CD8-positive, alpha-beta memory T cell (primary cell): ENCODE data around the gene PGAP2. TPM values are rescaled to one million over a fixed set of nuclear protein-coding genes. Genes with fewer than 3 reads are reported as not detected.

Experiments
- CTCF ChIA-PET: fragments of 350-600 bp; sonication (Branson Sonifier 250); formaldehyde crosslinking; loops from one replicate; lab custom pipeline; 2021; ENCODE audit warnings: antibody characterized with exemption; lab: Charles Lee
- POLR2A ChIA-PET: fragments of 350-600 bp; sonication (Branson Sonifier 250); formaldehyde crosslinking; loops from one replicate; lab custom pipeline; 2021; ENCODE audit warnings: antibody characterized with exemption; lab: Charles Lee
- DNase-seq, 5 donors: peaks; one replicate each; pipeline versions ENCODE4 v3.0.0 to v3.0.0-alpha.2; 2020 to 2022; ENCODE audit warnings: mixed read lengths in 1 of 5
- H3K27ac ChIP-seq: one replicate; pipeline ENCODE4 v1.7.0; 2013; ENCODE audit warnings: low read depth, mild to moderate bottlenecking, low read length, moderate library complexity
- H3K27me3 ChIP-seq: 2 replicates; pipeline ENCODE4 v1.7.0; 2013; ENCODE audit warnings: low read length, mild to moderate bottlenecking; ENCODE audit not compliant: insufficient read depth, poor library complexity, severe bottlenecking
- H3K36me3 ChIP-seq: 2 replicates; pipeline ENCODE4 v1.7.0; 2013; ENCODE audit warnings: mild to moderate bottlenecking, low read length, moderate library complexity; ENCODE audit not compliant: insufficient read depth
- H3K4me1 ChIP-seq: 2 replicates; pipeline ENCODE4 v1.7.0; 2013; ENCODE audit warnings: mild to moderate bottlenecking, low read length, moderate library complexity; ENCODE audit not compliant: insufficient read depth
- H3K4me3 ChIP-seq: 2 replicates; pipeline ENCODE4 v1.7.0; 2013; ENCODE audit warnings: mild to moderate bottlenecking, low read length
- H3K9me3 ChIP-seq: 2 replicates; pipeline ENCODE4 v1.7.0; 2013; ENCODE audit warnings: mild to moderate bottlenecking, low read length
- H3K27ac Mint-ChIP-seq, 8 donors: one replicate each; pipeline ENCODE4 v1.8.0; 2020 to 2021; ENCODE audit warnings: mixed read lengths in 8 of 8, mild to moderate bottlenecking in 6 of 8, inconsistent platforms in 3 of 8, moderate library complexity in 3 of 8
- H3K27me3 Mint-ChIP-seq, 2 donors: one replicate each; pipeline ENCODE4 v1.8.0; 2020 to 2021; ENCODE audit warnings: mixed read lengths in 2 of 2, mild to moderate bottlenecking in 1 of 2, moderate library complexity in 1 of 2
- H3K36me3 Mint-ChIP-seq, 3 donors: one replicate each; pipeline ENCODE4 v1.8.0; 2020 to 2021; ENCODE audit warnings: mixed read lengths in 3 of 3, inconsistent platforms in 1 of 3, mild to moderate bottlenecking in 1 of 3
- H3K4me1 Mint-ChIP-seq, 3 donors: one replicate each; pipeline ENCODE4 v1.8.0; 2020 to 2021; ENCODE audit warnings: mixed read lengths in 3 of 3, inconsistent platforms in 1 of 3, mild to moderate bottlenecking in 1 of 3
- H3K4me3 Mint-ChIP-seq, 7 donors: one replicate each; pipeline ENCODE4 v1.8.0; 2020 to 2021; ENCODE audit warnings: mixed read lengths in 7 of 7, mild to moderate bottlenecking in 6 of 7, moderate library complexity in 4 of 7, inconsistent platforms in 2 of 7
- H3K9me3 Mint-ChIP-seq, 5 donors: one replicate each; pipeline ENCODE4 v1.8.0; 2020 to 2022; ENCODE audit warnings: mixed read lengths in 5 of 5, mild to moderate bottlenecking in 3 of 5, moderate library complexity in 2 of 5, inconsistent platforms in 1 of 5
- polyA plus RNA-seq: library from polyadenylated mRNA; unstranded; fragments of 300-500 nt; fragmentation: Illumina TruSeq; gene quantifications from one replicate; pipeline ENCODE4 v1.2.3, GENCODE V29; 2021
- total RNA-seq, 2 experiments: library from RNA; stranded (reverse); gene quantifications; one replicate each; pipeline ENCODE4 v1.2.3, GENCODE V29; 2021

PGAP2 gene
- total and polyA plus RNA-seq, 3 experiments from 2014 or later = 16.1 to 40.2 (median 38.9) TPM

GRCh38 chr11:3832816-3833215 is 24.5 kb downstream of the PGAP2 start:
- DNase-seq = no peak
- Mint-ChIP-seq H3K36me3 (peaks cover 0 to 68% (median 12%) of the 10 kb centered on the region in 3 donors), H3K9me3 (no peaks in the 10 kb centered on the region), H3K4me1 (peaks cover 73 to 86% (median 75%) of the 10 kb centered on the region in 3 donors), H3K27me3 (no peaks in the 10 kb centered on the region), H3K27ac (peak overlapping the region; percentile 77 to 99 (median 90)), H3K4me3 (peak overlapping the region in 6 of 7 donors; percentile 9 to 73 (median 36))
- H3K36me3 ChIP-seq = peaks cover 17% of the 10 kb centered on the region
- peak overlapping the region; percentile 28 for H3K4me3 ChIP-seq
- ChIA-PET POLR2A (interaction anchor here (0.6 to 2.8 kb wide), 2 partner anchors 9 to 228 kb away, joined by 3 to 16 read pairs; partner anchors contain the start of gene RHOG), CTCF (interaction anchor here (1.0 to 14.4 kb wide), 6 partner anchors 9 to 239 kb away, joined by 3 to 297 read pairs (median 4); partner anchors contain the start of gene STIM1)
- no peaks in the 10 kb centered on the region for H3K27me3 ChIP-seq
- H3K4me1 ChIP-seq = peaks cover 83% of the 10 kb centered on the region
- H3K27ac ChIP-seq = peak overlapping the region; percentile 28
- H3K9me3 ChIP-seq = no peaks in the 10 kb centered on the region

DNA sequence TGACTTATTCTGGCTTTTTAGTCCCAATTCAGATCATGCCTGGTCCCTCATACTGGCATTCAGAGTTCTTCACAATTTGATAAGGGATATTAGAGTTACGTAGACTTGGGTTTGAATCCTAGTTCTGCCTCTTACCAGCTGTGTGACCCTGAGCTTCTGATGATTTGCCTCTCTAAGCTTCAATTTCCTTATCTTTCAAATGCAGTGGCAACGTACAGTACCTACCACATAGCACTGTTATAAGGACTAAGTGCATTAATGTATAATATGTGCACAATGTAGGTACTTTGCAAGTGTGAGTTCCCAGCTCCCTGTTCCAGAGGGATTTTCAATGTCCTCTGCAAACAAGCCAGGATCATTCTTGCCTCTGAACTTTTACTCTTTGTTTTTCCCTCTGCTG is 25.1 kb downstream of the PGAP2 start:
- H3K9me3 Mint-ChIP-seq = no peaks in the 10 kb centered on the region
- H3K27ac Mint-ChIP-seq = peak overlapping the region; percentile 77 to 99 (median 90)
- peaks cover 78 to 86% (median 79%) of the 10 kb centered on the region in 3 donors for H3K4me1 Mint-ChIP-seq
- H3K4me3 Mint-ChIP-seq = peak overlapping the region; percentile 19 to 88 (median 58)
- no peaks in the 10 kb centered on the region for H3K27me3 Mint-ChIP-seq
- CTCF ChIA-PET = interaction anchor here (1.0 to 14.4 kb wide), 7 partner anchors 8 to 238 kb away, joined by 3 to 297 read pairs (median 4); partner anchors contain the start of gene STIM1
- Histone ChIP-seq H3K4me3 (peak overlapping the region; percentile 9), H3K4me1 (peaks cover 89% of the 10 kb centered on the region), H3K9me3 (no peaks in the 10 kb centered on the region), H3K27me3 (no peaks in the 10 kb centered on the region), H3K36me3 (peaks cover 12% of the 10 kb centered on the region), H3K27ac (no peak overlapping the region)
- H3K36me3 Mint-ChIP-seq = peaks cover 0 to 66% (median 16%) of the 10 kb centered on the region in 3 donors
- DNase-seq = no peak
- POLR2A ChIA-PET = interaction anchor here (2.8 kb wide), 1 partner anchor 8 kb away, joined by 16 read pairs; the partner anchor contains the start of gene RHOG

DNA sequence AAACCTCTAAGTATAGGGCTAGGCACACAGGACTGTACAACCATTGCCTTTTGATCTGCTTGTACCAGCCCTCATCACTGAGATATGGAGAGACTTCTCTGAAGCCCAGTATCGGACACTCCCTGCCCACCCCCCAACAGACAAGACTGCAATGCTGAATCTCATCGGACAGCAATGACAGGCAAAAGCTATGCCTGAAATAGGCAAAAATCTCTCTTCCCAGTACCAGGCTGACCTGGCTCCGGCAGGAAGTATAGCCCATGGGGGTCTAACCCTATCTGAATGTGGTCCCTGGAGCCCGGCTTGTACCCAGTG is 25.9 kb downstream of the PGAP2 start:
- POLR2A ChIA-PET = no interaction called here
- Mint-ChIP-seq H3K9me3 (no peaks in the 10 kb centered on the region), H3K27ac (peak overlapping the region; percentile 88 to 99 (median 92)), H3K4me1 (peaks cover 86 to 93% (median 87%) of the 10 kb centered on the region in 3 donors), H3K36me3 (peaks cover 0 to 69% (median 16%) of the 10 kb centered on the region in 3 donors), H3K4me3 (peak overlapping the region; percentile 69 to 88 (median 75)), H3K27me3 (peaks cover 0 to 1% of the 10 kb centered on the region in 2 donors)
- CTCF ChIA-PET = interaction anchor here (2.7 to 14.4 kb wide), 2 partner anchors 9 to 17 kb away, joined by 12 to 297 read pairs; partner anchors contain the start of gene STIM1
- H3K27ac ChIP-seq = peak overlapping the region; percentile 47
- H3K9me3 ChIP-seq = no peaks in the 10 kb centered on the region
- H3K4me1 ChIP-seq = peaks cover 91% of the 10 kb centered on the region
- peak overlapping the region; percentile 29 for H3K4me3 ChIP-seq
- no peaks in the 10 kb centered on the region for H3K27me3 ChIP-seq
- DNase-seq = no peak
- H3K36me3 ChIP-seq = peaks cover 12% of the 10 kb centered on the region

DNA sequence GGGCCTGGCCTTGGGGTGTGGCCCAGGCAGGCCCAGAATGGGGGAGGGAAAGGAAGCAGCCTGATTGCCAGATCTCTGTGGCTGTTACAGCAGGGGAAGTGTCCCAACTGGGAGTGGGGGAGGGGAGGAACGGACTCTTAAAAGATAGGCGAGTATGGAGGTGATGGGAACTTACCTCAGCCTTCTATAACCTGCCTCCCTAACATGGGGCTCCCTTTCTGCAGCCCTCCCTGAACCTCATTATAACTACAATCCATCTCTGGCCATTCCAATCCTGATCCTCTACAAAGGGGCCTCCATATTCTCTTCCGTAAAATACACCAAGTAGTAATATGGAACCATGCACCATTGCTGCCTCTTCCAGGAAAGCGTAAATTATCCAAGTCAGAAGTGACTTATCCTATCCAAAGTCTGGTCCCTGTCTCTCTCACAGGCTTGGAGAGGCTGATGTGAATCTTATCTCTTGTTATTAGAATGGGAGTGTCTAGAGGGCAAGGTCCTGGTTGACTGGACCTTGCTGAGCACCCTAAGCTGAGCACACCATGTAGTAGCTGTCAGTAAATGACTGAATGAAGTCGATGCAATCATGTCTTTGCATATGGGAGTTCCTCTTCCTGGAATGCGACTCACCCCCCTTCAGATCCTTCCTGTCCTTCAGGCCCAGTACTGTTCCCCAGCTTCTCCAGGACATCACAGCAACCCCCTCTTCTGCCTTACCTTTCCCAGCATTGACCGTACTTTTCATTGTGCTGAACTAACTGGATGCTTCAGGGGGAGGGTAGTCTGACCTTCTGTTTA is 26.5 kb downstream of the PGAP2 start:
- peaks cover 90% of the 10 kb centered on the region for H3K4me1 ChIP-seq

DNA sequence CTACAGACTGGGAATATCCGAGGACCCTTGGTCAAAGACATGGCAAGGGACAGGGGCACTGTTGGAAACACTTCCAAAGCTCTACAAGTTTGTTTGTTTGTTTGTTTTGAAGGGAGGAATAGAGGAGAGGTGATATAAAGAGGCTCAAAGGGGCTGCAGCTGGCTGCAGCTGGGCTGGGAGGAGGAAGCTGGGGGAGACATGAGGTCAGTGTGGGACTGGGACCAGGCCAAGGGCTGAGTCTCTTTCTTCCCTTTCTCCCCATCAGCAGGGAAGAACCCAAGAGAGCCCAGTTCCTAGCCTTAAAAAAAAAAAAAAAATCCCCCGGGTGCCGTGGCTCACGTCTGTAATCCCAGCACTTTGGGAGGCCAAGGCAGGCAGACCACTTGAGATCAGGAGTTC is 27.4 kb downstream of the PGAP2 start:
- DNase-seq = no peak
- ChIA-PET POLR2A (interaction anchor here (1.3 kb wide), 1 partner anchor 19 kb away, joined by 3 read pairs; no protein-coding TSS in a partner anchor), CTCF (interaction anchor here (0.5 to 14.4 kb wide), 9 partner anchors 9 to 237 kb away, joined by 3 to 297 read pairs (median 4); partner anchors contain the start of gene STIM1)
- Mint-ChIP-seq H3K36me3 (peaks cover 0 to 66% (median 16%) of the 10 kb centered on the region in 3 donors), H3K27ac (peak overlapping the region; percentile 88 to 99 (median 92)), H3K27me3 (peaks cover 0 to 4% of the 10 kb centered on the region in 2 donors), H3K9me3 (no peaks in the 10 kb centered on the region), H3K4me3 (peak overlapping the region; percentile 73 to 92 (median 76)), H3K4me1 (peaks cover 87 to 91% (median 90%) of the 10 kb centered on the region in 3 donors)
- H3K27me3 ChIP-seq = no peaks in the 10 kb centered on the region
- peak overlapping the region; percentile 46 for H3K27ac ChIP-seq
- H3K9me3 ChIP-seq = no peaks in the 10 kb centered on the region
- H3K4me1 ChIP-seq = peaks cover 83% of the 10 kb centered on the region
- H3K4me3 ChIP-seq = peak overlapping the region; percentile 29
- peaks cover 12% of the 10 kb centered on the region for H3K36me3 ChIP-seq

More for the DNA sequence above, 26.5 kb downstream of the PGAP2 start:
- H3K36me3 Mint-ChIP-seq = peaks cover 0 to 70% (median 16%) of the 10 kb centered on the region in 3 donors
- Histone ChIP-seq H3K27me3 (no peaks in the 10 kb centered on the region), H3K4me3 (peak overlapping the region; percentile 29), H3K36me3 (peaks cover 12% of the 10 kb centered on the region), H3K9me3 (no peaks in the 10 kb centered on the region), H3K27ac (peak overlapping the region; percentile 47)
- peaks cover 91 to 98% (median 92%) of the 10 kb centered on the region in 3 donors for H3K4me1 Mint-ChIP-seq
- H3K27ac Mint-ChIP-seq = peak overlapping the region; percentile 88 to 99 (median 92)
- H3K27me3 Mint-ChIP-seq = peaks cover 0 to 4% of the 10 kb centered on the region in 2 donors
- H3K4me3 Mint-ChIP-seq = peak overlapping the region; percentile 73 to 88 (median 75)
- POLR2A ChIA-PET = interaction anchor here (1.3 kb wide), 1 partner anchor 20 kb away, joined by 3 read pairs; no protein-coding TSS in a partner anchor
- DNase-seq = no peak
- CTCF ChIA-PET = interaction anchor here (1.1 to 14.4 kb wide), 6 partner anchors 8 to 155 kb away, joined by 3 to 297 read pairs (median 4); partner anchors contain the start of gene STIM1
- no peaks in the 10 kb centered on the region for H3K9me3 Mint-ChIP-seq

DNA sequence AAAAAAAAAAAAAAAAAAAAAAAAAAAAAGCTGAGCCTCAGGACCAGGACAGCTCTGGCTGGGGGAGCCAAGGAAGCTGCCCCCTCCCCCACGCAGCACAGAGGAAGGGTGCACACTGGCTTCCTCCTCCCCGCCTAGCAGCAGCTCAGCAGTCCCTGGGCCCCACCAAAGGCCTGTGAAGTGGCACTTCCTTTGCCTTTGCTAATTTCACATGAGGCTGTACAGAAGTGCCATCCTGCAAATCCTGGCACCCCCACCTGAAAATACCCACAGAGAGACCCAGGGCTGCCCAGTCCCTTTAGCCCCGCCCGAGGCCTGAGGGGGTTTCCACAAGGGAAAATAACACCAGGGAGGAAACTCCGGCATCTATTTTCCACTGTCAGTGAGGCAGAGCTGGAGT is 28.5 kb downstream of the PGAP2 start:
- Histone ChIP-seq H3K27ac (peak overlapping the region; percentile 86), H3K4me1 (peaks cover 74% of the 10 kb centered on the region), H3K4me3 (peak overlapping the region; percentile 69), H3K36me3 (peaks cover 4% of the 10 kb centered on the region), H3K9me3 (no peaks in the 10 kb centered on the region), H3K27me3 (no peaks in the 10 kb centered on the region)
- Mint-ChIP-seq H3K36me3 (peaks cover 0 to 59% (median 15%) of the 10 kb centered on the region in 3 donors), H3K4me3 (peak overlapping the region; percentile 92 to 96 (median 95)), H3K4me1 (peaks cover 79 to 87% (median 82%) of the 10 kb centered on the region in 3 donors), H3K9me3 (no peaks in the 10 kb centered on the region), H3K27me3 (peaks cover 0 to 4% of the 10 kb centered on the region in 2 donors), H3K27ac (peak overlapping the region; percentile 71 to 99 (median 96))
- DNase-seq = peak; percentile 43 to 75 (median 54)
- ChIA-PET POLR2A (interaction anchor here (0.6 to 1.3 kb wide), 4 partner anchors 10 to 303 kb away, joined by 3 to 10 read pairs (median 3); no protein-coding TSS in a partner anchor), CTCF (interaction anchor here (0.9 to 14.4 kb wide), 9 partner anchors 8 to 236 kb away, joined by 3 to 297 read pairs (median 5); partner anchors contain the start of genes NUP98 and STIM1)

GRCh38 chr11:3837793-3838192 is 29.4 kb downstream of the PGAP2 start:
- ChIA-PET POLR2A (interaction anchor here (0.6 to 4.7 kb wide), 4 partner anchors 11 to 302 kb away, joined by 3 to 157 read pairs (median 6); partner anchors contain the start of gene STIM1), CTCF (interaction anchor here (0.5 to 14.4 kb wide), 8 partner anchors 12 to 57 kb away, joined by 3 to 297 read pairs (median 4); partner anchors contain the start of genes NUP98 and STIM1)
- Mint-ChIP-seq H3K36me3 (peaks cover 0 to 53% (median 15%) of the 10 kb centered on the region in 3 donors), H3K27me3 (peaks cover 0 to 4% of the 10 kb centered on the region in 2 donors), H3K4me1 (peaks cover 72 to 82% (median 76%) of the 10 kb centered on the region in 3 donors), H3K27ac (peak overlapping the region; percentile 90 to 98 (median 96)), H3K4me3 (peak overlapping the region; percentile 92 to 96 (median 95)), H3K9me3 (no peaks in the 10 kb centered on the region)
- H3K4me1 ChIP-seq = peaks cover 70% of the 10 kb centered on the region
- peaks cover 4% of the 10 kb centered on the region for H3K36me3 ChIP-seq
- no peaks in the 10 kb centered on the region for H3K27me3 ChIP-seq
- H3K9me3 ChIP-seq = no peaks in the 10 kb centered on the region
- H3K4me3 ChIP-seq = peak overlapping the region; percentile 69
- H3K27ac ChIP-seq = peak overlapping the region; percentile 86
- no peak for DNase-seq
